ENCODE measurements around the gene OR5K4.

GRCh38 chr3:98376631-98377030 is 23.0 kb downstream of the OR5K4 start:
- TF ChIP-seq EZH2 (IDR thresholded peaks at IDR 0.05; ENCODE audit: borderline replicate concordance, insufficient read depth, low read depth, low read length, poor library complexity, severe bottlenecking), result no peak
- no peak for TF ChIP-seq CTCF (IDR thresholded peaks at IDR 0.05)
